HG03558 (cell line): ENCODE results near the gene GRID1.

Source experiments
- ATAC-seq: cut with Tn5 transposase; IDR thresholded peaks from one replicate; pipeline ENCODE4 v1.9.1; 2021; ENCODE audit warnings: moderate number of reproducible peaks; ENCODE audit not compliant: unreplicated experiment; ENCODE audit errors: extremely low read depth

GRID1 gene

DNA sequence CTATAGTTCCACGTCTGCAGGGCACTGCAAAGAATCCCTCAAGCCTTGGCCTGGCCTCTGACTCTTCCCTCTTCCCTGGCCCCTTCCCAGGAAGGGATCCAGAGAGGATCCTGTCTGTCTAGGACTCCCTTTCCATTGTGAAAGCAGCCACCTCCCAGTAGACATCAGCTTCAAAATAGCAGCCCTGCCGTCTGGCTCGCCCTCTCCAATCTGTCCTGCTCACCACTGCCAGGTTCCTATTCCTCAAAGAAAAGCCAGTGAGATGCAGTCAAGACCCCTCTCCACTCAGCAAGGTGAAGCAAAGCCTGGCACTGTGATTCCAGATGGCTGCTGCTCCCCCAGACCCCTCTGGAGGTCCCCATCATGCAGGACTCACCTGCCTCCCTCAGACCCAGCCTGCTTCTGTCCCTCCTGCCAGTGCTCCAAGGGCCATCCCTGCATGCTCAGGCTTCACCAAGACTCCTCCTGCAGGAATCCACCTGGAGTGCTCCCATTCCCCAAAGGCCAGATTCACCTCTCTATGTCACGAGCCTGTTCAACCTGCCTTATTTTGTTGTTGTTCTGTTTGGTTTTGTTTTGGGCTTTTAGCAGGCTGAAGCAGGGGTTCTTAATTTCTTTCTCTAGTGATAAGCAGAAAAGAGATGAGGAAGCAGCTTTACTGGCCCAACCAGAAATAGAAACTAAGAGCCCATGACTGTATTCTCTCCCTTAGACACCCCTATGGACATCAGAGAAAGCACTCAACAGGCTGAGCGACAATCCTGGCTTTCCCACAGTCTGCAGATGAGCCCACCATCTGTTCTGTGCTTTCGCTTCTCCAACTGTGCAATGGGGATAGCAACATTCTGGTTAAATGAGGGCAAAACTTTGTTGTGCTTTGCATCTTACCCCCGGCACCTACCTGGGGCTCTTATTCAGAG is 305.1 kb downstream of the GRID1 start:
- no peak for ATAC-seq

DNA sequence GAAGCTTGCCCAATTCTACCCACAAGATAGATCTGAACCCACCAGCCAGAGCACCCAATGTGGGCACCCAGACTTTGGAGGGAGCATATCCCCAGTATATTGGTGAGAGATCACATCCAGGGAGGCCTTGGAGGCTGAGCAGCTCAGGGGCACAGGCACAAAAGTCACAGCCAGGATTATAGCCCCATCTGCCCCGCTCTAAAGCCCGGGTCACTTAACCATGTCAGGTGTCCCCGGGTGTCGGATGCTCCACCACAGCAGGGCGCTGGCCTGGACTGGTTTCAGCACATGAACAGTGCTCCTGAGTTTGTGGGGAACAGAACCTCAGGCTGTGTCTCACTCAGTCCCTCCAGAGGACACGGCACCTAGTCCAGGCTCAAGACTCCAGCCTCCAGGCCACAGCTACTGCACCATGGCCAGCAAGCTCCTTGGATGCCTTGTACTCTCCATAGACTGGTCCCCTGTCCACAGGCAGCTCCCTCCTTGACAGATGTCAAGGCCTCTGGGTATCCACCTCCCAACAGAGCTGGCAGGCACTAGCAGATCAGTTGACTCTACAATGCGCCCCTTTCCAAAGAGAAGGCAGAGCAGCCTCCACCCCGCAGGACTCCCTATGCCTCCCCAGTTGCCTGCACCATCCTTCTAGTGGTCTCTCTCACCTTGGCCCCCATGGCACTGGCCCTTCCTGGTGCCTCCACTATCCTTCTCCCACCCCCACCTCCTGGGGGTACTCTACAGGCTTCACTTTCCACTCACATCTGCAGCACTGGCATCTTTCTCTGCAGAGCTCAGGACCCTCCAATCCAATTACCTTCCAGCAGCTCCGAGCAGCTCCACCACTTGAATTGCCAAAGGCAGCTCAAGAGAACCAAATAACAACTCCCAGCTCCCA is 306.0 kb downstream of the GRID1 start:
- no peak for ATAC-seq

DNA sequence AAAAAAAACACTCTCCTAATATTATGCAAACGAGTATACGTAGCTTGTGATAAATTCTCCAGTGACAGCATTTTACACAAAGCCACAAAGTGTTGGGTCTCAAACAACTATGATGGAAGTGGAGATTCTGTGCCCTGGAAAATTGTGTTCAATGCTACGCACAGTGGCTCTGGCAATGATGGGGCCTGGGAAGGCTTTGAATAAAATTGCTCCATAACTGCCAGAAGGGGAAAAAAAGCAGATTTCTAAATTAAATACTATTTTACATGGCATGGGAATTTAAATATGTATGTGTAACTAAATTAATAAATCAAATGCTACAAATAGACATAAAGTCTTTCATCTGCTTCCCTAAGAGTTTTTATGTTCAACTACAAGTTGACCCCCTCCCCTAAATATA is 306.7 kb downstream of the GRID1 start:
- no peak for ATAC-seq

DNA sequence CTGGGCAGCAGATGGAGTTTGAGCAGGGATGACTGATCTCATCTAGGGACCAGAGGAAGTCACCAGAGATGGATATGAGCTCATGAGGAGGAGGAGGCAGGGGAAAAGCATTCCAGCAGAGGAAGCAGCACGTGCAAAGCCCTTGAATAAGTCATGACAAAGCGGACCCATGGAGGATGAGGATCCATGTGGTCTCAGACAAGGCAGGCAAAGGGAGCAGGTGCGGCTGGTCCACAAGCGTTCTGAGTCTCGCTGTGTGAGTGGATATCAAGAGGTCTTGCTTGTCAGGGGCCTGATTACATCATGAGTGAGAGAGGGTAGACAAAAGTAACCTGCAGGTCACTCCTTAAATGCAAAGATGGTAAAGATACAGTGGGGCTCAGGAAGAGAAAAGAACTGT is 307.6 kb downstream of the GRID1 start:
- ATAC-seq: no peak

DNA sequence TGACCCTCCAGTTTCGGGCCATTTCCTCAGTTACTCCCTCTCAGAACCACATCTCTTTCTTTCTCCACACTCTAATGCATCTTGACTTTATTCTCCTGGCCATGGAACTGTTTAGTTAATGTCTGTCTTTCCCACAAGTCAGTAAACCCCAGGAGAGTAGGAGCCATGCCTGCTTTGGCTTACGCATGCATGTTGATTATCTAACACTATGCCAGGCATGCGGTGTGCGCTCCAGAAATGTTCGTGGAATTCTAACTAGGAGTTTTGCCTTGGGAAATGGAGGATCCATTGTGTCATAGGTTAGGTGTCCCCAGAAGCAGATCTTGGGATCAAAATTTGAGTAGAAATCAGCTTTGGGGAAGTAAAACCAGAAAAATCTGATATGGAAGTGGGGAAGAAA is 308.9 kb downstream of the GRID1 start:
- no peak for ATAC-seq

DNA sequence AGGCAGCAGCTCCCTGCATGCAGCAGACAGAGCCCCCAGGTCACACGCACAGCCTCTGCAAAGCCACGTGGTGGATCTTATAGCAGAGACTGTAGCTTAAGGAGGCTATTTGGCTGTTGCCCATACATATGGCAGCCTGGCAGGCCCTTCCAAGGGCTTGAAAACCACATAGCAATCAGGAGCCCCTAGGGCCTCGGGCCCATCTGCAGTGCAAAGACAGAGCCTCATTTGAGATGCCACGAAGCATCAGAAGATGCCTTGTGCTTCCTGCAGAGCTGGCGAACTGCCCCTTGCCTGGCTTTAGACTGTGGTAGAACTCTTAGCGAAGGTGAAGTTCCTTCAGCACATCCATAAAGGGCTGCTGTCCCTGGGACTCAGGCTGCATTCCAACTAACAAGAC is 309.9 kb downstream of the GRID1 start:
- ATAC-seq: no peak

DNA sequence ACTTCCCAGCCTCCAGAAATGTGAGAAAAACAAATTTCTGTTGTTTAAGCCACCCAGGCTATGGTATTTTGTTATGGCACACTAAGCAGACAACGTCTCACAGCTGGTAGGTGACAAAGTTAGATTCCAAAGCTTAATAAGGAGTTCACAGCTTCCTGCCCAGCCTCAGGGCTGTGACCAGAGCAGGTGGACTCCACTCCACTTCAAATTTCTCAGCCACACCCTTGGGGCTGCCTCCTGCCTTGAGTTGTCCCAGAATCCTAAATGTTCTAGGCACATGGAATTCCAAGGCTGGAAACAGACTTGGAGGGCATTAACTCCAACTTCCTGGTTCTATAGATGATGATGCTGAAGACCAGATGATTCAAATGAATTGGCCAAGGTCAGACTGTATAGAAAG is 310.7 kb downstream of the GRID1 start:
- no peak for ATAC-seq

DNA sequence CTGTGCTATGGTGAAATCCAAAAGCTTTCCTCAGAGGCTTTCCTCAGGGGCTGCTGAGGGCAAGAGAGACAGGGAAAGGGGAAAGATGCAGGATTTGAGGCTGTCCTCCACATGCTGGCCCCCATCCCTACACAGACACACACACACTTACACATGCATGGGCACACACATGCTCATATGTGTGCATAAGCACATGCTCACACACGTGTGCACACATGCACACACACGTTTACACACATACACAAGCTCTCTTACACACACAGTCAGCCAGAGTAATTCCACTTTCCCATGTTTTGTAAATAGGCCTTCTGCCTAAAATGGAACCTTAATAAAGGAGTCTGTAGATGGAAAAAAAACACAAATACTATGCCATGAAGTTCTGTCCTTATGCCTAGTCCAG is 312.9 kb downstream of the GRID1 start:
- ATAC-seq: no peak

DNA sequence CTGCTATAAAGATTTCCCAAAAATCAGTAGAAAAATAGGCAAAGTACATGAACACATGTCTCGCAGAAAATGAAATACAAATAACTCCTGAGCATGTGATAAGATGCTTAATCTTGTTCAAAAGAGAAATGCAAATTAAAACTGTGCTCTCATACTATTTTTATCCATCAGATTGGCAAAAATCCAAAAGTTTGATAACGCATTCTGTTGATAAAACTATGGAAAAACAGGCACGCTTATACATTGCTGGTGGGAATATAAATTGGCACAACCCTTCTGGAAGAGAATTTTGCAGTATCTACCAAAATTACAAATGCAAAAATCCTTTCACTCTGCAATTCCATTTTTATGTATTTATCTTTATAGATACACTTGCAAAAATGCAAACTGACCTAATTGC is 315.0 kb downstream of the GRID1 start:
- no peak for ATAC-seq

DNA sequence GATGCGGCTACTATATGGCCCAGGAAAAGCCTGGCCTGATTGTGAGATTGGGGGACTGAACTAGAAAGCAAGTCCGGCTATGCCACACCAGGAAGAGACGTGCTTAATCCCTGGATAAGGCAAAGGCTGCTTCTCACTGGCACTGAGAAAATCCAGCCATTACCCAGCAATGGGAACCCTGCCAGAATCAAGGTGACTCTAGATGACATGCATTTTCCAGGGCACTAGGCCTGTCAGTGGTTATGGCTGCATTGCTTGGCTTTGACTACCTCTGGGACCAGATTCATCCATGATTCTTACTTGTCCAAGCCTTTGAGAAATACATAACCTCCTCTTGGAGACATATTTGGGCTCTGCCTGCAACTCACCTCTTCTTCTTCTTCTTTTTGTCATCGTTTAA is 317.2 kb downstream of the GRID1 start:
- ATAC-seq: no peak

DNA sequence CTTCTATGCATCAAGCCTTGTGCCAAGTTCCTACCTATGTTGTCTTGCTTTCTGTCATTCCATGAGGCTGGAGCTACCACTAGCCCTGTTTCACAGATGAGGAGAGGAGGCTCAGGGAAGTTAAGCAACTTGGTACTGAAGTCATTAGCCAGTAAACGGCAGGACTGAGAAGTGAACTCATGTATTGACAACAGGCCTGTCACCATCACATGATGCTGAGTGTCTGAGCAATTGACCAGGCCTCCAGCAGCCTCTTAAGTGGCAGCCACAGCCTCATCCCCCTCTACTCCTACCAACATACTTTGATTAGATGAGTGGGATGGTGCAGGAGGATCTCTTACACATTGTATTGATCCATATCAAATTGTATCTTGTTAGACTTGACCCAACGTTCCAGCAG is 317.6 kb downstream of the GRID1 start:
- ATAC-seq: no peak

DNA sequence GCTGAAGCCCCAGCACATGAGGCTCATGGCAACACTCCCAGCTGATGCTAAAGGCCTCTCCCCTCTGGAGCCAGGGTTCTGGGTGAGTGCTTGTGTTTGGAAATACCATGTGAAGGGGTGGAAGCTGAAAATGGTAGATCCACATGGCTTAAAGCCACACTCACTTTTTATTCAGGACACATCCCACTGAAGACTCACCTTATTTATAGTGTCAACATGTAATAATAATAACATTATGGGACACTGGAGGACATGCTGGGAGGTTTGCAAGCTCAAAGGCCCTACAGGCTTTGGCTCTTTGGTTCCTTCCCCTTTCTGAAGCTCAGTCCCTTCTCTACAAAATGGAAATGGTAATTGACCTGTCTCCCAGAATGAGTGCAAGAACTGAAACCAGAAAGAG is 318.0 kb downstream of the GRID1 start:
- no peak for ATAC-seq

DNA sequence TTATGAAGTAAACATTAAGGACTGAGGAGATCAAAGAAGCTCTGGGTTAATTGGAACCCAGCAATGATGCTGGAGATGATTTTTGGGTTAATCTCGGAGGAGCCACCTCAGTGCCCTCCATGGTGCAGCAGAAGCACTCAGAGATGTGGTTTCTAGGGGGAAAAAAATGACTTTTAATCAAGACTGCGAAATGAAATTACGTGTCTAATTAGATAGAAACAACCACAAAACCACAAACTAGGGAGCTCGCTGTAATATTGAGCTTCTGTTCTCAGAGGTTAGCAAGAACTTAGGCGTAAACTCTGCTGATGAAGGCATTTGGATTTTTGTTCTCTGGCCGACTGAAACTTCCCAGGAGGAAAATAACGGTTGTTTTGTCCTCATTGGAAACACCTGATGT is 319.0 kb downstream of the GRID1 start:
- no peak for ATAC-seq

DNA sequence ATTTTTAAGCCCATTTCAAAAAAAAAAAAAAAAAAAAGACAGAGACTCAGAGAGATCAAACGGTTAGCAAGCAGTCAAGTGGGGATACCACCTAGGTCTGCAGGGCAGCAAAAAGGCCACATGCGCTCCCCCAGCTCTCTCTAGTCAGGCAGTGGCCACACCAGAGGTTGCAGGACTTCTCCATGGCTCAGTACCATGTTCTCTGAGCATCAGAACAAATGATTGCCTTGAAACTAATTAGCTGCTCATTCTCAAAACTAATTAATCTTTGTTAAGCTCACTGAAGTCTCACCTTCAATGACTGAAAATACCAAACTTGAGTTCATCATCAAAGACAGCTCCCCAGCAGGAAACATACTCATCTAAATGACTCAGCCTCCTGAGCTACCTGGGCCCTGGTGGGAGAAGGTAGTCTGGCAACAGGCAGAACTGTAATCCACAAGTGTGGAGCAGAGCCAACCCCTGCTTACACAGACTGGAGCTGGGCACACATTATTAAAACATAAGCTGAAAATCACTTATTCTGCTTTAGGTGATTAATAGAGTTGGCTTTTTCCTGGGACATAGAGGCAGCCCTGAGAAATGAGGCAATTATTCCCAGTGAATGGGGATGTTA is 319.6 kb downstream of the GRID1 start:
- ATAC-seq: no peak

DNA sequence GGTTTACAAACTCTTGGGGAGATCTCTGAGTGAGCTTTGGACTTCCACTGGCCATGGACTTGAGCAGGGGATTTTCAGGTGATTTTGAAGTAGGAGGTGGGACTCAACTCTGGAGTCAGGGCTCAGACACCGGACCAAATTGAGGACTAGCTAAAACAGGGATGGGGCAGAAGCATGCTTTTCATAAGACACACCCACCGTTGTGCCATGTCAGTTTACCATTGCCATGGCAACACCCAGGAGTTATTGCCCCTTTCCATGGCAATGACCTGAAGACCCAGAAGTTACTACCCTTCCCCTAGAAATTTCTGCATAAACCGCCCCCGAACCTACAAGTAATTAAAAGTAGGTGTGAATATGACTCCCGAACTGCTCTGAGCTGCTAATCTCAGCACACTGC is 320.7 kb downstream of the GRID1 start:
- no peak for ATAC-seq

DNA sequence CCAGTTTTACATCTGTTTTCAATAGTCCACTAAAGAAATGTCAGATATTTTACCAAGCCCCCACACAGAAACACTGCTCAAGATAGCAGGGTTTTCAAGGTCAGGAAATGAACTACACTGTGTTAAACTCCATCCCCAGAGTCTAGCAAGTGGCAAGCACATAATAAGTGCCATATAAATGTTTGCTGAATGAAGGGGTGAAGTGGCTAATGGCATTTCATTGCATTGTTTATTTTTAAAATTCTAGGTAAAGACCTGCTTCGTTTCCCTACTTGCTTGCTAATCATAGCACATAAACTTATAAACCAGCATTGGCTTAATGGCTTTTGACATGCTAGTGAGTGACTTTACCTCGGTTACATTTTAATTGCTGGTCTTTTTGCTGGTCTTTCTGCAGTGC is 322.6 kb downstream of the GRID1 start:
- no peak for ATAC-seq

DNA sequence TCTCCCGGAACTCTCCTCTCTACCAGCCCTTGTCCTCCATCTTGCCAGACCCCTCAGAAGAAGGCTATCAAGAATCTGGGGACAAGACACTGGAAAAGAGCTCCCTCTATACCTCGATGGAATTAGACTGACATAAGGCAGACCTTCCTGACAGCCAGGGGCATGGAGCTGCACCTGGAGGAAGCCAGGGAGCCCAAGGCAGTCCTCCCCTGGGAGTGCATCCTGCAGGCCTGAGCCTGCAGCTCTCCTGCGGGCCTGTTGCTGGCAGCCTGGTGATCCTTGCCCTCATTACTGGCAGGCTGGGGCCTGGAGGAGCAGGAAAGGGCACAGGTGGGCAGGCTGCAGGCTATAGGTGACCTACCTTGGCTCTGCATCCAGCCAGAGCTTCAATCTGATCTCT is 323.4 kb downstream of the GRID1 start:
- ATAC-seq: no peak

DNA sequence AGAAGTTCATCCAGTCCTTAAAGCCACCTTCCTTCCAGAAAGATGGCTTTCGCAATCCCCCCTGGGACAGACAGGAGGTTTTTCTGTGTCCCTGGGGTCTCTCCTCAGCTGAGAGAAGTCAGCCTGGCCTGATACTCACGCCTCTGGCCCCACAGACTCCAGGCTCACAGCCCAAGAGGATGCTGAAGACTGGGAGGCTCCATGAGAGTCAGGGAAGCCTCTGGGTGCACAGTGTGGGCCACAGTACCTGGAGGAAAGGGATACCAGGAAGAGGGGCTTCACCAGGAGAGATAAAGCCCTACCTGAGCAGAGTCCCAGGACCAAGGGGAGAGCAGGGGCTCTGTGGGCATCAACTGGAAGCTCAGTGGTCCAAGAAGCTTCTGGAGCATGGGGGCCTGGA is 324.4 kb downstream of the GRID1 start:
- ATAC-seq: no peak

DNA sequence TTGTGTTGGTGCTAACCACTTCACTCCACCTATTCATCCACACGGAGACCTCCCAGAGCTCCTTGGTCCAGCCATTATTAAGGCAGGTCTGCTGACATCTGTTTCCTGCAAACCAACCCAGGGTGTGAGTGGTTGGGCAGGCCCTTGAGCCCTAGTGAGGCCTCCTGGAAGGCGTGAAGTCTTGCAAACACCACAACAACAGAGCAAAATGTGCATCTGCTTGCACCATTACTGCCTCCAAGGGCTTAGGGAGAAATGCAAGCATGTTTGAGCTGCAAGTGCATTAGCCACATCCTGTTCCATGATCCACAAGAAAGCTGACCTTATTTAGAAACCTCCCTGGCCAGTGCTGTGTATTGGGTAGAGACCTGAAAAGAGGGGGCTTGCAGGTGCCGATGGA is 325.5 kb downstream of the GRID1 start:
- no peak for ATAC-seq

DNA sequence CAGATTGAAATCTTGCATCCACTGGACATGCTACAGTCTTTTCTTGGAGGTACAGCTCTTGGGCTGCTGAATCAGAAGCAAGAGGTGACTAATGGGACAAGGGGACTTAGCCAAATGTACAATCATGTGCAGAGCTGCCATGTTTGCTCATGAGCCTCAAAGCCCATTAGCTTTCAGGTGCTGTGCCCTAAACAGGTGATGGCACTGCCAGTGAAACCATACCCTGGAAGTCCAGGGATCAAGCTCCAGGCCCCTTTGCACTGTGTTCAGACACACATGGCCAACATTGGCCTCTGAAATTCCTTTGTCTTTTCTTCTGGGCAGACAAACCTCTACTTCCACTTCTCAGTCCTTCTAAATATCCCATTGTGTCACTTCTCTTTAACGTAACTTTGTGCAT is 328.2 kb downstream of the GRID1 start:
- no peak for ATAC-seq

DNA sequence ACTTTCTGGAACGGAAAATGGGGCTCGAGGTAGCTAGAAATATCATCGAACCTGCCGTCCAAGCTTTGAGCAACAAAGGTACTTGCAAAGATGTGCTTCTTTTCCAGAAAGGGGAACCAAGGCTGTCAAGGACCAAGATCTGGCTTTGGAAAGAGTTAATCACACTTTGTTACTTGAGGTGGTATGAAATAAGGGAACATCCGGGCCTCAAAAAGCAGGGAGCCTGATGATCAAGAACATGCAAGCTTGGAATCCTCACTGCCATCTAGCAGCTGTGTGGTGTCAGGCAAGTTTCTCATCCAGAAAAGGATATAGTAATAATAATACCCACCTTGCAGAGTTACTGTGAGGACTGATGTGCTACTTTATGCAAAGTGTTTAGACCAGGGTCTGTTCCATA is 329.5 kb downstream of the GRID1 start:
- no peak for ATAC-seq
